Peyer's patch (tissue), 4 donors: ENCODE data around the gene NECAB3. TPM values are rescaled to one million over a fixed set of nuclear protein-coding genes. Genes with fewer than 3 reads are reported as not detected.
"Not testable (repeated sequence)": the region's sequence is repeated elsewhere in the genome, so short reads cannot be mapped to it uniquely, and the experiment has no call there.

Experiments
- DNase-seq, 3 donors: peaks; one replicate each; pipeline ENCODE4 v3.0.0-alpha.2; 2017 to 2019
- H3K27ac ChIP-seq, 4 donors: fragments of 200-600 bp; sonication (generic); one replicate each; pipeline ENCODE4 v1.5.1; 2016 to 2019
- H3K27me3 ChIP-seq, 2 donors: fragments of 200-600 bp; sonication (generic); one replicate each; pipeline ENCODE4 v1.5.1; 2019
- H3K36me3 ChIP-seq, 3 donors: fragments of 200-600 bp; sonication (generic); one replicate each; pipeline ENCODE4 v1.5.1; 2016 to 2019
- H3K4me1 ChIP-seq, 4 donors: fragments of 200-600 bp; sonication (generic); one replicate each; pipeline ENCODE4 v1.5.1; 2016 to 2019
- H3K4me3 ChIP-seq, 4 donors: fragments of 200-600 bp; sonication (generic); 1 replicate in 3 of 4; 2 replicates in 1 of 4; pipeline ENCODE4 v1.5.1; 2016 to 2019; ENCODE audit warnings: mild to moderate bottlenecking in 1 of 4
- H3K9me3 ChIP-seq, 4 donors: fragments of 200-600 bp; sonication (generic); one replicate each; pipeline ENCODE4 v1.5.1; 2016 to 2019; ENCODE audit warnings: mild to moderate bottlenecking in 1 of 4
- POLR2A ChIP-seq, 2 donors: fragments of 450-650 bp; IDR thresholded peaks; one replicate each; pipeline ENCODE4 v1.5.1; 2017; ENCODE audit warnings: antibody characterized with exemption in 2 of 2, mild to moderate bottlenecking in 2 of 2, moderate library complexity in 2 of 2
- total RNA-seq, 4 donors: library from RNA; depleted of rRNA; stranded (reverse); fragments of >200 nt; gene quantifications; one replicate each; pipeline ENCODE4 v1.1.0, GENCODE V29; 2016
- TF ChIP-seq, protein P1 (sequence below), 6 experiments: fragments of 450-650 bp in 4 of 6; fragments of 200-600 bp in 2 of 6; sonication (generic) in 1 of 6; IDR thresholded peaks; one replicate each; pipeline ENCODE4 v1.5.1; 2017 to 2019; ENCODE audit warnings: antibody characterized with exemption in 6 of 6, mild to moderate bottlenecking in 3 of 6, moderate library complexity in 1 of 6

NECAB3 gene
- total RNA-seq, 4 donors from 2014 or later = 77.1 to 146 (median 110) TPM

- H3K27me3 ChIP-seq = no peaks in the 10 kb centered on the region
- no peak overlapping the region for H3K4me3 ChIP-seq
- H3K27ac ChIP-seq = no peak overlapping the region
- H3K36me3 ChIP-seq = peaks cover 0 to 76% (median 0%) of the 10 kb centered on the region in 3 donors
- no peak for DNase-seq
- TF ChIP-seq POLR2A (IDR thresholded peaks at IDR 0.05) = no peak
- TF ChIP-seq, protein P1, sequence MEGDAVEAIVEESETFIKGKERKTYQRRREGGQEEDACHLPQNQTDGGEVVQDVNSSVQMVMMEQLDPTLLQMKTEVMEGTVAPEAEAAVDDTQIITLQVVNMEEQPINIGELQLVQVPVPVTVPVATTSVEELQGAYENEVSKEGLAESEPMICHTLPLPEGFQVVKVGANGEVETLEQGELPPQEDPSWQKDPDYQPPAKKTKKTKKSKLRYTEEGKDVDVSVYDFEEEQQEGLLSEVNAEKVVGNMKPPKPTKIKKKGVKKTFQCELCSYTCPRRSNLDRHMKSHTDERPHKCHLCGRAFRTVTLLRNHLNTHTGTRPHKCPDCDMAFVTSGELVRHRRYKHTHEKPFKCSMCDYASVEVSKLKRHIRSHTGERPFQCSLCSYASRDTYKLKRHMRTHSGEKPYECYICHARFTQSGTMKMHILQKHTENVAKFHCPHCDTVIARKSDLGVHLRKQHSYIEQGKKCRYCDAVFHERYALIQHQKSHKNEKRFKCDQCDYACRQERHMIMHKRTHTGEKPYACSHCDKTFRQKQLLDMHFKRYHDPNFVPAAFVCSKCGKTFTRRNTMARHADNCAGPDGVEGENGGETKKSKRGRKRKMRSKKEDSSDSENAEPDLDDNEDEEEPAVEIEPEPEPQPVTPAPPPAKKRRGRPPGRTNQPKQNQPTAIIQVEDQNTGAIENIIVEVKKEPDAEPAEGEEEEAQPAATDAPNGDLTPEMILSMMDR (IDR thresholded peaks at IDR 0.05) = no peak
- no peaks in the 10 kb centered on the region for H3K4me1 ChIP-seq
- no peaks in the 10 kb centered on the region for H3K9me3 ChIP-seq
These were observed 37.5 kb downstream of the NECAB3 start for GRCh38 chr20:33636776-33637175.

GRCh38 chr20:33635341-33635740 is 38.9 kb downstream of the NECAB3 start:
- TF ChIP-seq, protein P1 (IDR thresholded peaks at IDR 0.05) = no peak
- TF ChIP-seq POLR2A (IDR thresholded peaks at IDR 0.05) = no peak
- H3K27ac ChIP-seq = no peak overlapping the region
- H3K27me3 ChIP-seq = no peaks in the 10 kb centered on the region
- DNase-seq = no peak
- no peaks in the 10 kb centered on the region for H3K9me3 ChIP-seq
- peaks cover 0 to 76% (median 0%) of the 10 kb centered on the region in 3 donors for H3K36me3 ChIP-seq
- no peak overlapping the region for H3K4me3 ChIP-seq
- H3K4me1 ChIP-seq = no peaks in the 10 kb centered on the region

GRCh38 chr20:33631910-33632309 is 42.3 kb downstream of the NECAB3 start:
- H3K4me1 ChIP-seq = not testable (repeated sequence)
- H3K36me3 ChIP-seq = peaks cover 0 to 83% (median 0%) of the 10 kb centered on the region in 3 donors

GRCh38 chr20:33630507-33630906 is 43.7 kb downstream of the NECAB3 start:
- no peak for TF ChIP-seq POLR2A (IDR thresholded peaks at IDR 0.05)
- TF ChIP-seq, protein P1 (IDR thresholded peaks at IDR 0.05) = no peak
- DNase-seq = no peak
- Histone ChIP-seq H3K36me3 (peaks cover 0 to 85% (median 0%) of the 10 kb centered on the region in 3 donors), H3K9me3 (no peaks in the 10 kb centered on the region), H3K4me3 (no peak overlapping the region), H3K4me1 (no peaks in the 10 kb centered on the region), H3K27me3 (no peaks in the 10 kb centered on the region), H3K27ac (no peak overlapping the region)

More at GRCh38 chr20:33631910-33632309, 42.3 kb downstream of the NECAB3 start:
- H3K4me3 ChIP-seq, H3K9me3 ChIP-seq, DNase-seq, H3K27ac ChIP-seq, H3K27me3 ChIP-seq: not testable (repeated sequence)

DNA sequence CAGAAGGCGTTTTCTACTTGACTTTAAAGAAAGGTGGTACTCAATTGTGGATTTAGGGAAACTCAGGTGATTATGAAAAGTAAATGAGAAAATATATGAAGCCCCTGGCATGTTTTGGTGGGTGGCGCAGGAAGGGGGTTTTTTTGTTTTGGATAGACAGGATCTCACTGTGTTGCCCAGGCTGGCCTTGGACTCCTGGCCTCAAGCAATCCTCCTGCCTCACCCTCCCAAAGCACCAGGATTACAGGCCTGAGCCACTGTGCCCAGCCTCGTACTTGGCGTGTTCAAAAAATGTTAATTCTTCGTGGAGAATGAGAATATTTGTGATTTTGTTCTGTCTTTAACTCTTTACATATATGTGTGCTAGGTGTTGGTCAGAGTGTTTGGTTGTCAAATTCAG is 44.2 kb downstream of the NECAB3 start:
- no peak for TF ChIP-seq POLR2A (IDR thresholded peaks at IDR 0.05)
- TF ChIP-seq, protein P1 (IDR thresholded peaks at IDR 0.05) = no peak
- DNase-seq = no peak
- H3K27ac ChIP-seq = no peak overlapping the region
- no peaks in the 10 kb centered on the region for H3K9me3 ChIP-seq
- no peaks in the 10 kb centered on the region for H3K27me3 ChIP-seq
- H3K4me3 ChIP-seq = no peak overlapping the region
- H3K4me1 ChIP-seq = no peaks in the 10 kb centered on the region
- peaks cover 0 to 86% (median 0%) of the 10 kb centered on the region in 3 donors for H3K36me3 ChIP-seq

DNA sequence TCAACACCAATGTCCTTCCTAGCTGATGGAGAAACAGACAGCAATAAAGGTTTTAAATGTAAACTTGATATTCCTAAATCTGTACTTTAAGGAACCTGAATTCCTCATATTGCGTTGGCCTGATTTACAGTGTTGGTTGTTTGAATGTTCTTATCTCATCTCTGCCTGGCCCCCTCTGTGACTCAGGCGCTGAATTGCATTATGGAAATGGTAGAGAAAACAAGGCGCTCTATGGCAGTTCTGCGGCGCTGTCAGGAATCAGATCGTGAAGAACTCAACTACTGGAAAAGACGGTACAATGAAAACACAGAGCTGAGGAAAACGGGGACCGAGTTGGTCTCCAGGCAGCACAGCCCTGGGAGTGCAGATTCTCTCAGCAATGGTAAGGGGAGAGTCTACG is 44.7 kb downstream of the NECAB3 start:
- H3K27ac ChIP-seq = no peak overlapping the region
- H3K27me3 ChIP-seq = no peaks in the 10 kb centered on the region
- H3K36me3 ChIP-seq = peaks cover 0 to 90% (median 0%) of the 10 kb centered on the region in 3 donors
- H3K4me1 ChIP-seq = no peaks in the 10 kb centered on the region
- TF ChIP-seq, protein P1 (IDR thresholded peaks at IDR 0.05) = no peak
- TF ChIP-seq POLR2A (IDR thresholded peaks at IDR 0.05) = no peak
- no peak for DNase-seq
- H3K4me3 ChIP-seq = no peak overlapping the region
- no peaks in the 10 kb centered on the region for H3K9me3 ChIP-seq
